NCI-H146 treated with DMSO at 0.1 percent for 48 hours (cell line): Measurements from ENCODE around the gene DOC2B.
"Not testable (repeated sequence)": the region's sequence is repeated elsewhere in the genome, so short reads cannot be mapped to it uniquely, and the experiment has no call there.

Experiments used
- DNase-seq: peaks from one replicate; lab custom pipeline; 2025; ENCODE audit not compliant: unreplicated experiment; lab: John Stamatoyannopoulos, UW

DOC2B gene

GRCh38 chr17:181245-182049 lies at the start of gene DOC2B:
DOC2B (minus strand) TSS chr17:181650; CDS start chr17:181479, 171 bp downstream.
- no peak for DNase-seq

DNA sequence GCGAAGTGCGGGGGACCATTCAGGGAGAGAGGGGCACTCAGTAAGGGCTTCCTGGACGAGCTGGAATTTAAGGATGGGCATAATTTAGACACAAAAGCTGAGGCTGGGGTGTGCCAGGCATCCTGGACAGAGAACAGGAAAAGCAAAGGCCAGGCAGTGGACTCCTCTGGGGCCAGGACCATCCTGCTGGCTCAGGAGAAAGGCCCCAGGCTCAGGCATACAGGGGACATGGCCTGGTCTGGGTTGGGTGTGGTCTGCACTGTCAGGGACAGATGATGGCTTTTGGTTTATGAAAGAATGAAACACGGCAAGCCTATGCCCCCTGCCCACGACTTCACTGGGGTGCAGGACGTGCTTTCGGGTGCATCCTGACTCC lies 48.9 kb upstream of the DOC2B start:
- no peak for DNase-seq

- no peak for DNase-seq
Measured at GRCh38 chr17:229709-230394, 48.4 kb upstream of the DOC2B start.

GRCh38 chr17:228951-229708 lies 47.7 kb upstream of the DOC2B start:
- no peak for DNase-seq

DNA sequence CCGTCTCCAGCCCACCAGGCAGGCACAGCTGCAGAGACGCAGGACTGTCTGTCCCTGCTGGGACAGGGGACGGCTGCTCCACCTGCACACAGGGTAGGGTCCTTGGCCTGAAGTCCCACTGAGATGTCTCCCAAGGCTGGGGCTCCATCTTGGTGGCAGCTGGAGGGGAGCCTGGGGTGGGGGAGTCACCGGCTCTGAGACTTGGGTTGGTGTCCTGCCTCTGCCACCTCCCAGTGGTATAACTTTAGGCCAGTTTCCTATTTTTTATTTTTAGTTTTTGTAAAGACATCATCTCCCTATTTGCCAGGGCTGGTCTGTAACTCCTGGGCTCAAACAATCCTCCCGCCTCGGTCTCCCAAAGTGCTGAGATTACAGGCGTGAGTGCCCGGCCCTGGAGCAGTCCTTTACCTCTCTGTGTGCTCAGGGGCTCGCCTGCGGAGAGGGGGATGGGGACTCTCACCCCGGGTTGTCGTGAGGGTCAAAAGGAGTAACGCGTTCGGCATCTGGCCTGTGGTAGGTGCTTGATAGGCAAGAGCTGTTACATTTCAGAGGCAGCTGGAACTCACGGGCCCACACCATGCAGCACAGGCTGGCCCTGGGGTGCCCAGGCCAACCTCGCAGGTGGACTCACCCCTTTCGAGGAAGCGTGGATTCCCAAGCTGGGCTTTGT lies 46.6 kb upstream of the DOC2B start:
- DNase-seq = no peak

DNA sequence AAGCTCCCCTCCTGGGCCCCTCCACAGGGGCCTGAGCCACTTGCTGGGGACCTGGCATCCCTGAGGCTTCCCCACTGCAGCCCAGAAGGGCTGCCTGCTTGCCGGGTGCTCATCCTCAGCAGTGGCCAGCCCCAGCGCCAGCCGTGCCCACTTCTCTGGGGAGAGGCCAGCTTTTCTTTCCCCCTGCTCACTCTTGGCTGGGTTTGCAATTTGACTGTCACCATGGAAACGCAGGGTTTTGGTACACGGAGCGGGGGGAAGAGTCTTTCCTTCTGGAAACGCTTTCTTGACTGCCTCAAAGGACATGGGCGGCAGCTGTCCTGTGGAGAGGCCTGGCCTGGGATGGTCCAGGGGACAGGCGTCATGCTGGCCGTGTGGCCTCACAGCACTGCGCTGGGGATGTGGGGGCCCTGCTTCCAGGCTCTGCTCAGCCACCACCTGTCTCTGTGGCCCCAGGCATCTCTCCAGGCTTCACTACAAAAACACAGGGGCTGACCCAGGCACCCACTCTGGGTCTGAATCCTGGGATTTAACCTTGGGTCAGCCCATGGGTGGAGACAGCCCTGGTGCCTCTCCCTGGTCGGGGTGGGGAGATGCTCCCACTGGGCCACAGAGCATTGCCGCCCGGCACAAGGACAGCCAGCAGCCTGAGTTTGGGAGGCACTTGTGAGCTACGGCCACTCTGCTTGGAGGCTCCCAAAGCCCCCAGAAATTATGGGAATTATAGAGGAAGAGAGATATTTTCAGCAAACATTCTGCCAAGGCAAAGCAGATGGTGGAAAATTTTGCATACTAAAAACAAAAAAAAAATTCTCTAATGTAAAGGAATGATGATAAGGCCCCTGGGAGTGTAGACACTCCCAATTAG lies 45.9 kb upstream of the DOC2B start:
- DNase-seq = no peak

- no peak for DNase-seq
Measured at GRCh38 chr17:226108-227077, 44.9 kb upstream of the DOC2B start.

DNA sequence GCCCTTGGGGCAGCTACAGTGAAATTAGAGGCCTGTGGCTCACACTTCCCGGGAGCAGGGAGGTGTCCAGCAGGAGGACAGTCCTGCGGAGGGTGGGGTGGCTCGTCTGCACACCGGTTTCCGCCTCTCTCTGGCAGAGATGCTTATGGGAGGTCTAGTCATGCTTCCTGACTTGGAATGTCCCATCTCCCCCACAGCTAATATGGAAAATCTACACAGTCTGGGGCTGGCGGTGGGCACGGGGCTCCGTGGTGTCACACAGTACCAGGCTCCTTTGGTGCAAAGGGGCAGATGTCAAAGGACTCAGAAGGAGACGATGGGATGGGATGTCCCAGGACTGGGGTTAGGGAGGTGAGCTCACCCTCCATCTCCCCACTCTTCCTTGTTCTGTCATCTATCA lies 44.1 kb upstream of the DOC2B start:
- DNase-seq = no peak

DNA sequence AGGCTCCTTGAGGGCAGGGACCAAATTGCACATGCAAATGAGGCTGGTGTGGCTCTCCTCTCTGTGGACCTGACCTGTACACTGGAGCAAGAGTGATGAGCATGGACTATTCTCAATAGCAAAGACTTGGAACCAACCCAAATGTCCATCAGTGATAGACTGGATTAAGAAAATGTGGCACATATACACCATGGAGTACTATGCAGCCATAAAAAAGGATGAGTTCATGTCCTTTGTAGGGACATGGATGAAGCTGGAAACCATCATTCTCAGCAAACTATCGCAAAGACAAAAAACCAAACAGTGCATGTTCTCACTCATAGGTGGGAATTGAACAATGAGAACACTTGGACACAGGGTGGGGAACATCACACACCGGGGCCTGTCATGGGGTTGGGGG lies 43.1 kb upstream of the DOC2B start:
- DNase-seq = not testable (repeated sequence)

DNA sequence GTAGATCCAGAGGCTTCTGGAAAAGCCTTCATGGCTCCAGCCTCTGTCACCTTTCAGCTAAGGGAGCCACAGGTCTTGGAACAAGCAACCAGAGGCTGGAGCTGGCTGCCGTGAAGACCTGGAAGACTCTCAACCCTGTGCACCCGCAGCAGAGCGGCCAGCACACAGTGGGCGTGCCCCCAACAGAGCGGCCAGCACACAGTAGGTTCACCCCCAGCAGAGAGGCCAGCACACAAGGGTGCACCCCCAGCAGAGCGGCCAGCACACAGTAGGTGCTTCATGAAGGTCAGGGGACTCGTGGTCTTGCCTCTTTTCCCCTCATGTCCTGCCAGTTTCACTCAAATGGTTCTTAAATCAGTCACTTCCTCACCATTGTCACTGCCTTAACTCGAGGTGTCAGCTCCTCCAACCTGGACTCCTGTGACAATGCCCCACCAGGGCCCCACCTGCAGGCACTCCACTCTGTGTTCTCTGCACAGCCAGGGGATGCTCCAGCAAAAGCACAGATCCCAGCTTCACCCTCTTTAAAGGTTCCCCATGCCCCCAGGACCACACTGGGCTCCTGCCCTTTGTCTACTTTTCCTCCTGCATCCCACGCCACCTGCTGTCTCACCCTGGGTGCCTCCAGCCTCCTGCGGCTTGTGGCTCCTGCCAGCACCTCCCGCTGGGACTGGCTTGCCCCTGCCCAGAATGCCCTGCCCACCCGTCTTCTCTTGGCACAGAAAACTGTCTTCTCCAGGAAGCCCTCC lies 42.4 kb upstream of the DOC2B start:
- no peak for DNase-seq

- no peak for DNase-seq
Measured at GRCh38 chr17:222172-222571, 40.7 kb upstream of the DOC2B start.

DNA sequence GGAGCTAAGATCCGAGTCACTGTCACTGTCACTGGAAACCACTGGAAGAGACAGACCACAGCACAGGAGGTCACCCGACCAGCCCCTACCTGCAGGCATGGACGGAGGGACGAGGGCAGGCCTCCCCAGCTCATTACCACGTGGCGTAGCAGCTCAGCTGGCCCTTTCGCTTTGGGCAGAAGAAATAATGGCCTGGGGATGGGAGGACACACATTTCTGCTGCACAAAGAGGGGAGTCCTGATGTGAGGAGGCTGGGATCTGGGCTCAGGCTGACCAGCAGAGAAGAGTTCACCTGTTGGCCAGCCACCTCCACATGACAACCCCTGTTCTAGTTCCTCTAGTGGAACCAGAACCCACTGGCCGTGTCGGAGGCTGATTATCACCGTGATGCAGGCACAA lies 38.2 kb upstream of the DOC2B start:
- no peak for DNase-seq

GRCh38 chr17:218432-219110 lies 37.1 kb upstream of the DOC2B start:
- no peak for DNase-seq

GRCh38 chr17:216625-217024 lies 35.2 kb upstream of the DOC2B start:
- DNase-seq = no peak

GRCh38 chr17:215563-216478 lies 34.4 kb upstream of the DOC2B start:
- DNase-seq = not testable (repeated sequence)

GRCh38 chr17:214881-215331 lies 33.5 kb upstream of the DOC2B start:
- no peak for DNase-seq
